C4-2B (cell line): ENCODE data around the gene DPYSL3.
A peak's percentile ranks its signal among the peaks of the same experiment; 100 is the strongest.

Experiments
- H3K27ac ChIP-seq: fragments of 450-650 bp; 2 replicates; pipeline ENCODE4 v1.5.1; 2017
- ZFX ChIP-seq: fragments of 450-650 bp; IDR thresholded peaks from 2 replicates; pipeline ENCODE4 v1.6.1; 2017
- TF ChIP-seq, protein P1 (sequence below): fragments of 450-650 bp; conservative IDR thresholded peaks from 2 replicates; pipeline ENCODE4 v1.5.1; 2017; ENCODE audit warnings: mild to moderate bottlenecking

DPYSL3 gene

DNA sequence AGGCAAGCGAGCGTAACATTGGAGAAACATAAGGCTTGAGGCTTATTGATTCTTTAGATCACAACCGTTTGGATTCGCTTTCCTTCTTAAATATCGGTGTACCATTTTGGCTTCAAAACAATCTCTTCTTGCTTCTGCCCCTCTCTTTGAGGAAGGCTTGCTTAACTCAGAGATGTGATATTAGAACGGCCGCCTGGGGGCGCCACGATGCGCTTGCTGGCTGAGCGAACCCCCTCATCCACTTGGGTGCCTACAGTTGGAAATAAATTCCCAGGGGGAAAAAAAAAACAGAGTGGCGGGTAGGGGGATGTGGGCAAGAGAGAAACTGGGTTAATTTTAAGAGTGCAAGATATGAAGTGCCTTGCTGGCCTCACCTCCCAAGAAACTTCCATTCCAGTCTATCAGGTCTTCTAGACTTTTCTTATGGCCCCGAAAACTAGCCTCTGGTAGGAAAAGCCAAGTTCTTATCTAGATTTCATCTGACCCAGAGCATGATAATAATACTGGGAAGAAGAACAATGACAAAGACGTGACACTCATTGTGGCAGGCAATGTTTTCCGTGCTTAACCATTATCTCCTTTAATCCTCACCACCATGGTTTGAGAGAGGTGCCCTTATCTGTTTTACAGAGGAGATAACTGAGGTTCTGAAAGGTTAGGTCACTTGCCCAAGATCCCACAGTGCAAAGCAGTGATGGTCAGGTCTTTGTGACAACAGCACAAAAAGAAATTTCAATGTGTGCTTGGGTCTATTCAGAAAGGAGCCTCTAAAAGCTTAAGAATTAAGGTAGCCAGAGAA is 115.8 kb downstream of the DPYSL3 start:
- TF ChIP-seq, protein P1, sequence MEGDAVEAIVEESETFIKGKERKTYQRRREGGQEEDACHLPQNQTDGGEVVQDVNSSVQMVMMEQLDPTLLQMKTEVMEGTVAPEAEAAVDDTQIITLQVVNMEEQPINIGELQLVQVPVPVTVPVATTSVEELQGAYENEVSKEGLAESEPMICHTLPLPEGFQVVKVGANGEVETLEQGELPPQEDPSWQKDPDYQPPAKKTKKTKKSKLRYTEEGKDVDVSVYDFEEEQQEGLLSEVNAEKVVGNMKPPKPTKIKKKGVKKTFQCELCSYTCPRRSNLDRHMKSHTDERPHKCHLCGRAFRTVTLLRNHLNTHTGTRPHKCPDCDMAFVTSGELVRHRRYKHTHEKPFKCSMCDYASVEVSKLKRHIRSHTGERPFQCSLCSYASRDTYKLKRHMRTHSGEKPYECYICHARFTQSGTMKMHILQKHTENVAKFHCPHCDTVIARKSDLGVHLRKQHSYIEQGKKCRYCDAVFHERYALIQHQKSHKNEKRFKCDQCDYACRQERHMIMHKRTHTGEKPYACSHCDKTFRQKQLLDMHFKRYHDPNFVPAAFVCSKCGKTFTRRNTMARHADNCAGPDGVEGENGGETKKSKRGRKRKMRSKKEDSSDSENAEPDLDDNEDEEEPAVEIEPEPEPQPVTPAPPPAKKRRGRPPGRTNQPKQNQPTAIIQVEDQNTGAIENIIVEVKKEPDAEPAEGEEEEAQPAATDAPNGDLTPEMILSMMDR = peak; percentile 42
- no peak for TF ChIP-seq ZFX
- no peak overlapping the region for H3K27ac ChIP-seq

DNA sequence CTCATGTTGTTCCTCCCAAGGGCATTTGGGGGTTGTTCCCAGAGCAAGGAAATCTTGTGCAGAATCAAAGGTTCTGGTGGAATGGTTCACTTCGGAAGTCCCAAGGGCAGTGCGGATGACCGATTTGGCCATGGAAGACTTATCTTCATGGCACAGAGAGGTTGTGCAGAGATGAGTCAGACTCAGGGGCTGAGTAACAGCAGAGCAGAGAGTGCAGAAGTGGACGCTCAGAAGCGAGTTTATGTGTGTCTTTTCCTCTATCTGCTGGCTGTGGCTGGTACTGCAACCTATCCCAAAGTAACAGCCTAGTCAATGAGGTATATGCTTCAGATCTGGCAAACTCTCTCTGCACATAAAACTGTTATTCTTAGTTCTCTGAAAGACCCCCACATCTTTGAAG is 118.1 kb downstream of the DPYSL3 start:
- no peak overlapping the region for H3K27ac ChIP-seq

DNA sequence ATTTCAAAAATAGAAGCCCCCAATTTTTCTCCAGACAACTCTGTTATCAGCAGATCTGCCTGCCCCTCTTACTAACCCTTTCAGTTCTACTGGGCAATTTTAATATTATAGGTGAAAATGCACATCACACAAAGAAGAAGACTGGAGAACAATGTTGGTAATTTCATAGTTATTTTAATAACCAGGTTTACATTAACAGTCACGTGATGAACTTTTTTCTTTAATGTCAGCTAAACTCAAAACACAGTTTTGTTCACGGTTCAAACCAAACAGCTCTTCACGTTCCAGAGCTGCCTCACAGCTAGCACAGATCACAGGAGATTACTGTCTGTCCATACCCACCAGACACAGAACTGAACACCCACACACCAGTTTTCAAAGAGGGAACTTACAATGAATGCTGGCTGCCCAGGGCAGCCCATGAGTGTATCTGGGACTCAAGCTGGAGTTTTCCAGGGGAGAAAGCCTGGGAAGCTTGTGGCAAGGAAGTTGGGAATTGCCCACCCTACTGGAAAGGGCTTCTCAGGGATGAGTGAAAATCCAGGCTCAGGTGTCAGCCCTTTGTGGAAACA is 119.1 kb downstream of the DPYSL3 start:
- TF ChIP-seq ZFX = no peak
- H3K27ac ChIP-seq = no peak overlapping the region

More for the DNA sequence above, 118.1 kb downstream of the DPYSL3 start:
- TF ChIP-seq, protein P1 = peak; percentile 63
- TF ChIP-seq ZFX = no peak

DNA sequence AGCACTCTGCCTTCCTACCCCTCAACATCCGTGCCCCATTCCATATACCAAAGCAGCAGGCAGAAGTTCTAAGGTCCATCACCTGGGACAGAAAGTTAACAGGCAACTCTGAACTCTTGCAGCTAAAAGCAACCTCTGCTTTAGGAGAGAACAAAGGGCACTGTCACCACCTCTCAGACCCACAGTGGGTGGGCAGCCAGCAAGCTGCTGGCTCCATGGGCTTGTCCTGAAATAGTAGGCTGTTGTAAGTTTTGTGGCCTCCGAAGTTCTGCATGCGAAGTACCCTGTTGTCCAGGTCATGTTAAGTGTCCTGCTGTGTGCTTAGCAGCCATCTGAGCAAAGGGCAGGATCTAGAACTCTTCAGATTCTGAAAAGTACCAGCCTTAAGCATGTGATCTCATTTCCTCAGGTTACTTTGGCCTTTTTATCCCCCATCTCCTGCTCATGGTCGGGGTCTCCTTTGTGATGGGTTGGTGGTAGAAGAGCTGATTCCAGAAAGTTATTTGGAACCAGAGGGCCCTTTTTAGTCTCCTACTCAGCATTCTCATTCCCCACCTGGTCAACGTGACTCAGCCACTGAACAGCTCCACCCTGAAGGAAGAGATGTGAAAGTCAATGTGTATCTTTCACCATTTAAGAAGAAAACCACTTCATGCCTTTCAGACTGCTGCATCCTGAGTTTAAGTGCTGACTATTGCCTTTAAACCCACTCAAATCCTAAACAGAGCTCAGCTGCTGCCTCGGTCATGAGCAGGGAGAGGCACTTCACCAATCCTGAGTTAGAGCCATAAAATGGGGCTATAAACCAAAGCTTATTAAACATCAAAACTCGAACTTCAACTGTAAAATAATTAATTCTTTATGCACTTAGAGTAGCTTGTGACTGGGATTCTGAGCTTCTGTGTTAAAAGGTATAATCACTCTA is 121.4 kb downstream of the DPYSL3 start:
- no peak overlapping the region for H3K27ac ChIP-seq

DNA sequence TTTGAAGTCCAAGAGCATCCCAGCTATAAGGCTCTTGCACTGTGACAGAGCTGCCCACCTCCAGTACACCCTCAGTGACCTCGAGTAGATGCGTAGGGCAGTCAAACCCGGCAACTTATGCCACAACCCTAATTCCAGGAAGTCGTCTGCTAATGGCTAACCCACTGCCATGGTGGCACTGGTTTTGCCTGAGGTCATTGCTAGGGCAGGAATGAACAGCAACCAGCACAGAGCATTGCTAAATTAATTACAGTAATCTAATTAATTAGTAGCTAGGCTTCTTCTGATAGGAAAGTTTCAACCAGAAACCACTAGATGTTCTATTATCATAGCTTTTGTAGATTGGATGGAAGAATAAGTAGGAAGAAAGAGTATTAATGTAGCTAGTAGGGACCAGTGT is 122.8 kb downstream of the DPYSL3 start:
- no peak overlapping the region for H3K27ac ChIP-seq
- no peak for TF ChIP-seq ZFX
- TF ChIP-seq, protein P1 = no peak

More for the DNA sequence above, 121.4 kb downstream of the DPYSL3 start:
- TF ChIP-seq, protein P1 = no peak
- TF ChIP-seq ZFX = no peak

DNA sequence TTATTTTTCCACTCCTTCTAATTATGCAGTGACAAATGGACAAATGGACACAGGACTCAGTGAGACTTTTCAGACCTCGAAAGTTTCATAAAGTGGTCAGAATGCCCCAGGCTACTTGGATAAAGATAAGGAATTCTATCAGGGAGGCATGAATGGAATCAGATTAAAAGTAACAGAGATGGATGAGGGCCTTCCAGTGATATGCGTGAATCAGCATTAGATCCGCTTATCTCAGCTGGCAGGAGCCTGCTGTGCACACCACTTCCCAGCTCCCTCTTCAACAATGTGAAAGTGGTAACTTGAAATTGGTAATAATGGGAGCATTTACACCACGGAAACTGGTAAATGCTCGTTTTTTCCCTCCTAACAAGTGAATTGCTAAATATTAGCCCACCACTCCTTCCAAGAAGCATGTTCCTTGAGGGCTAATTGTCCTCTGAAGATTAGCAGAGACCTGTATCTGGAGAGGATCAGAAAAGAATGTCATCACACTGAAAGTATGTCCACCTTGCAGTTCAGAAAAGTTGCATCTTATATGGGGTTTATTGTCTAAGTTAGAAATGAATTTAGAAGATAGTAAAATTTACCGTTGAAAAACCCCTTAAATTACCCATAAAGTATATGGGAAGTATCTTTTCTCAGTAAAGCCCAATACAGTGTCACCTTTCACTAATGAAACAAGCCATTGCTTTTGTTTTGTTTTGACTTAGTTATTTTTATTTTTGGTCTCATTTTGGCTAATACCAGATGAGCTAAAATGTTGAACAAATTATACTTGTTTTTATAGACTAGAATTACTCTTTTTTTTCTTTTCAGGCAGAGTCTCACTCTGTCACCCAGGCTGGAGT is 125.3 kb downstream of the DPYSL3 start:
- H3K27ac ChIP-seq = no peak overlapping the region
- TF ChIP-seq, protein P1 = no peak
- TF ChIP-seq ZFX = no peak

DNA sequence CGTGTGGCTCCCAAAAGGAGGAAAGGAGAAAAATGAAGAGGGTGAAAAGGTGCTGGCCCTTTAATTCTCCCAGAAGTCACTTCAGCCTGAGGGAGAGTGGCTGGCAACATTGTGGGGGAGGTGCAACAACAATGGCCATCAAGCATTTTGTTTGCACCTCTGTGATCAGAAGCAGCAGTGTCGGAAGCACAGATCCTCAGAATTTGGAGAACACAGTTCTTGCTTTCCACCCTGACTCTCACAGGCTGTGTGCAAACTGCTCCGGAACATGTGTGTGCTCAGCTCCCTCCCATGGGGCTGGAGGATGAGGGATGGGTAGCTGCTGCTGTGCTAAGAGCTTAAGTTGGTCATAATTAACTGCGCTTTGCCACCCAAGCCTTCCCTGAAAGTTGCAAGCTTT is 127.1 kb downstream of the DPYSL3 start:
- H3K27ac ChIP-seq = no peak overlapping the region
- TF ChIP-seq, protein P1 = no peak
- no peak for TF ChIP-seq ZFX
